Frontal cortex (tissue), 4 donors: ENCODE results near the gene GSS. TPM values are rescaled to one million over a fixed set of nuclear protein-coding genes. Genes with fewer than 3 reads are reported as not detected.

ENCODE experiments used
- DNase-seq, 2 donors: peaks; one replicate each; pipeline ENCODE4 v3.0.0; 2012; ENCODE audit warnings: low spot score in 2 of 2
- FAIRE-seq: peaks from 2 replicates; lab custom pipeline; 2012; peaks lifted over from hg19 to GRCh38; lab: Jason Lieb, UNC
- total RNA-seq: library from RNA; depleted of rRNA; stranded (reverse); fragments of >200 nt; gene quantifications from one replicate; pipeline ENCODE4 v1.2.3, GENCODE V29; 2014
- donor health status: control.
- donor health status: control.
- donor health status: control.

Gene GSS
- total RNA-seq, 1 donor from 2014 or later: 29.3 TPM

- DNase-seq (no peak), FAIRE-seq (no peak)
Observed at GRCh38 chr20:34952671-34953070, 2.9 kb downstream of the GSS start.

DNA sequence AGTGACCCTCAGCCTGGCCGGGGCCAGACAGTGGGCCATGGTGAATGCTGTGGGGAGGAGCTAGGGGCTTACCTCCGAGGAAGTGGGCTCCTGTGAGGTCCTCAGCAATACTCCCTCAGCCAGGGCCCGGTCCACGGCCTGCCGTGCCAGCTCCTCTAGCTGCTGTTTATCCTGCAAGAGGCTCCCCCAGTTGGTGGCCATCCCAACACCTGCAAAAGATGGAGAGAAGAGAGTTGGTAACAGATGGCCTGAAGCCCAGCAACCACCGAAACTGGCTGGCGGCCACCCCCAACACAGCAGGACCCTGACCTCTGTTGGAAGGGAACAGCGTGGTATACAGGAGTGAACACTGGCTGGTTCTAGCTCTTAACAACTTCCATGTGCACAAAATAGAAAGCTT is 4.0 kb downstream of the GSS start:
- FAIRE-seq (no peak), DNase-seq (no peak)

GRCh38 chr20:34951252-34951651 is 4.4 kb downstream of the GSS start:
- no peak for FAIRE-seq
- no peak for DNase-seq

GRCh38 chr20:34949120-34949519 is 6.5 kb downstream of the GSS start:
- FAIRE-seq: no peak
- DNase-seq: no peak

DNA sequence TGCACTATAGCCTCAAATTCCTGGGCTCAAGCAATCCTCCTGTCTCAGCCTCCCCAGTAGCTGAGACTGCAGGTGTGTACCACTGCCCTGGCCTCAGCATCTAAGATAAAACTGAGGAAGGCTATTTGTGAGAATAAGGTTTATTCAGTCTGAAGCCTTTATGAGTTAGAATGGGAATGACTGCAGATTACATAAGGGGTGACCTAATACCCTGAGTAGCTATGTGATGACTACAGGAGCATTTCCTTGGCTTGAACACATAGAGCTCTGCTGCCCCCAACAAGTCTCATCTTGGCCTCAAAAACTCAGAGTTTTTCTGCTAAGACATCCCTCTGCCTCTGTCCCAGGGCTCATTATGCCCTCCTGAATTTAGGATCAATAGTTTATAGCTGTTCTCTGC is 7.6 kb downstream of the GSS start:
- FAIRE-seq (no peak), DNase-seq (no peak)

- DNase-seq: no peak
- no peak for FAIRE-seq
Observed at GRCh38 chr20:34947336-34947735, 8.3 kb downstream of the GSS start.

- DNase-seq (no peak), FAIRE-seq (no peak)
Observed at GRCh38 chr20:34946661-34947060, 8.9 kb downstream of the GSS start.

DNA sequence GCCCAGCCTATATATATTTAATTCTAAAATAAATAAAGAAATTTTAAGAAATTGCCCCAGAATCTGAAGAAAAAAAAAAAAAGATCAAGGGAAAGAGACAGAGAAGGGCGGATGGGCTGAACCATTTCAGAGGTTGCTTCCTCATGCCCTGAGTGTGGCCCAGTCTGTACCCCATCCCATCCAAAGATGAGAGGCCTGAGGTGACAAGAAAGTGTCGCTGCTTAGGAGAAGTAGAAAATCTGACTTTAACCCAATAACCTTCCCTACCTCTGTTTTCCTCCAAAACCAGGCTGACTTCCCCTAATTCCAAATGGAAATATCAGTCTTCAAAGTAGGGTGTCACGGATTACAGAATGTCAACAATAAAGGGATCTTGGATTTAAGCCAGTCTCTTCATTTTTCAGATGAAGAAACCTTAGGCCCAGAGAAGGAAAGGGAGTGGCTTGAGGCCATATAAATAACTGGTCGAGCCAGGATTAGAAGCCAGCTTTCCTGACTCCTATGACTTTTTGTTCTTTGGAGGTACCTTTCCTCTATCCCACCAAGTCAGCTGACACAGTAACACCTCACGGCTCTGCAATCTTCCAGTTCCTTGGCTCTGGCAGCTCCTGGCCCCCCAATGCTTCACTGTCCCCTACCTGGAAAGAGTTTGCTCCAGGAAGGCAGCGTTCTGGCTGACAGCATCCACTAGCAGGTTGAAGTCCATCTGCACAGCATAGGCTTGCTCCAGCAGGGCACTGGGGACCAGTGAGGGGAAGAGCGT is 10.1 kb downstream of the GSS start:
- FAIRE-seq (no peak), DNase-seq (no peak)

DNA sequence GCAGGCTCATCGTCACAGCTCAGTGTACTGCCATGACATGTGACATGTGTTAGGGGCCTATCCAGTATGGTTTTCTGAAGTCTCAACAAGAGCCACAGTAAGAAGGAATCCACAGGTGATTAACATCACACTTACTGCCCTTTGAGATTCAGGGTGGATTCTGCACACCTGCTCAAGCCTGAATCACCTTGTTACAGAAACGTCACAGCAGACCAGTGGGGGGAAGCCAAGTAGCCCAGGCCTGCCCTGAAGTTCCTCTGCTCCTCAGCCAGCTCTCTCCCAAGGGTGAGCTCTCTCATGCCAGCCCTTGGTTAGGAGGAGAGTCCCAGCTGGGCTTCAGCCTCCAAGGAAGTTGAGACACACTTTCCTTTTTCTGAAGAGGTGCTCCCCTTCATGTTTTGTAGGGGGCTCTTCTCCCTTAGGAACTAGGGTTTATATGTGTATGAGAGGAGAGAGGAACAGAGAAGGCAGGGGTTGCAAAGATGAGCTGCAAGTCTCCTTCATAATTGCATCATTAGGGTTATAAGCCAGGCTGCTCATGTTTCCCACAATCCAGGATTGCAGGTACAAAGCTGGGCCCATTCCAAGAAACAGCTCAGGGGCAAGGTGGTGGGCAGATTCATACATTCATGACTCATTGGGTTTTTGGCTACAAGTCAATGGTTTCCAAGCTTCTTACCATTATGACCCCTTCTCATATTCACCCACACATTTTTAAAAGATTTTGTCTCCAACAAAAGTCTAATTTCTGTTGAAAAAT is 11.6 kb downstream of the GSS start:
- FAIRE-seq (no peak), DNase-seq (no peak)

- FAIRE-seq: no peak
- DNase-seq: no peak
Observed at GRCh38 chr20:34942301-34942700, 13.3 kb downstream of the GSS start.

- FAIRE-seq (no peak), DNase-seq (no peak)
Observed at GRCh38 chr20:34941226-34941625, 14.4 kb downstream of the GSS start.

- FAIRE-seq (no peak), DNase-seq (no peak)
Observed at GRCh38 chr20:34940081-34940481, 15.5 kb downstream of the GSS start.

- no peak for FAIRE-seq
- DNase-seq: no peak
Observed at GRCh38 chr20:34938466-34939163, 17.0 kb downstream of the GSS start.

GRCh38 chr20:34931771-34932170 is 23.8 kb downstream of the GSS start:
- FAIRE-seq (no peak), DNase-seq (no peak)

- FAIRE-seq: no peak
- DNase-seq: no peak
Observed at GRCh38 chr20:34928411-34928810, 27.2 kb downstream of the GSS start.

- FAIRE-seq (no peak), DNase-seq (no peak)
Observed at GRCh38 chr20:34927736-34928135, 27.9 kb downstream of the GSS start.

DNA sequence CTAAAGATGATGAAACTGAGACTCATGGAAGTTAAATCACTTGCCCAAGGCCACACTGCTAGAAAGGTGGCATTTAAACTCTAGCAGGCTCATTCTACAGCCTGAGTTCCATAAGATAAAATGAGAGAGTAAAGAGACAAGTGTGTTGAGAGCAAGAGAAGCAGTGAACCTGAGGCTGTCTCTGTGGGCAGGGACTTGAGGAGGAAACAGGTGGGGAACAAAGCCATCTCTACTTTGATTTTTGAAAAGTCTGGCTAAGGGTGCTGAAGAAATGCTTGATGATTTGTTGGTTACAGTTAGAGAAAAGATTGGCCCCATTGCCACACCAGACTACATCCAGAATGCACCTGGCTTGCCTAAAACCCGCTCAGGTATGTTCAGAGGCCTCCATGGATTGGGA is 29.0 kb downstream of the GSS start:
- FAIRE-seq (no peak), DNase-seq (no peak)

GRCh38 chr20:34925981-34926380 is 29.6 kb downstream of the GSS start:
- FAIRE-seq: no peak

DNA sequence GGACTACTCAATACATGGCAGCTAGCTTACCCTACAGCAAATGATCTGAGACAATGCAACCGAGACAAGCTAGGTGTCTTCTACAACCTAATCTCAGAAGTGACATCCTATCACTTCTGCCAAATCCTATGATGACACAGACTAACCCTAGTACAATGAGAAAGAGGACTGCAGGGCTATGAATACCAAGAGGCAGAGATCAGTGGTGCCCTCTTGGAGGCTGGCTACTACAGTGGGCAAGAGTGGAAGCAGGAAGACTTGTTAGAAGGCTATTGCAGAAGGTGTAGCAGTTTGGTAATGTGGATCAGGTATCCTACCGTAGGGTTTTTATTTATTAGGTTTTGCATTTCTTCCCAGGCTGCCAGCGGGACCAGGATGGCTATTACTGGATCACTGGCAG is 30.3 kb downstream of the GSS start:
- FAIRE-seq: no peak
- DNase-seq: no peak

More at GRCh38 chr20:34925981-34926380, 29.6 kb downstream of the GSS start:
- DNase-seq: no peak

- FAIRE-seq: no peak
- DNase-seq: no peak
Observed at GRCh38 chr20:34923414-34923813, 32.2 kb downstream of the GSS start.
